ENCODE data around the gene BIRC5. TPM values are rescaled to one million over a fixed set of nuclear protein-coding genes. Genes with fewer than 3 reads are reported as not detected.

BIRC5 gene
- total RNA-seq, 1 experiment from 2014 or later = 140 TPM

GRCh38 chr17:78228176-78228575 lies 14.1 kb downstream of the BIRC5 start:
- ChIA-PET CTCF (no interaction called here), RAD21 (ENCODE audit: low non-redundant PET in 1 of 2, low total read pairs in 2 of 2, uncharacterized antibody in 2 of 2, unreplicated experiment in 2 of 2) (no interaction called here), POLR2A (no interaction called here)
- H3K9me2 ChIP-seq (ENCODE audit: insufficient read depth) = no peaks in the 10 kb centered on the region
- no peaks in the 10 kb centered on the region for H3K27me3 ChIP-seq (ENCODE audit: insufficient read depth, low read length)
- no peaks in the 10 kb centered on the region for H4K20me1 ChIP-seq (ENCODE audit: insufficient read depth)
- H3K9ac ChIP-seq (ENCODE audit: low read length) = no peak overlapping the region
- no peak overlapping the region for H3K4me3 ChIP-seq (replicated peaks in 1 of 2; ENCODE audit: low read depth in 1 of 2, low read length in 2 of 2)
- H3K9me3 ChIP-seq (ENCODE audit: control insufficient read depth in 1 of 2, insufficient read depth in 1 of 2, low read depth in 1 of 2, low read length in 2 of 2) = no peaks in the 10 kb centered on the region
- intact Hi-C loops (cut with micrococcal nuclease) = no loop called here
- BruUV-seq (replicated peaks) = no TSS peak
- ATAC-seq (no peak), DNase-seq (ENCODE audit: low read depth, low spot score) (no peak)
- peaks cover 17 to 18% of the 10 kb centered on the region in 2 experiments for H3K36me3 ChIP-seq (ENCODE audit: control insufficient read depth in 1 of 2, insufficient read depth in 2 of 2, low read length in 2 of 2)
- no peak overlapping the region for H2AFZ ChIP-seq (ENCODE audit: low read depth, low read length, poor library complexity, severe bottlenecking)
- no peak overlapping the region for H3K27ac ChIP-seq (ENCODE audit: low read depth, low read length)
- no peaks in the 10 kb centered on the region for H3K4me1 ChIP-seq (ENCODE audit: control insufficient read depth in 1 of 2, insufficient read depth in 2 of 2, low read length in 2 of 2)
- no peaks in the 10 kb centered on the region for H3K79me2 ChIP-seq (ENCODE audit: insufficient read depth, low read length)
- no peak overlapping the region for H3K4me2 ChIP-seq (ENCODE audit: low read length)
- TF ChIP-seq JUND (IDR thresholded peaks at IDR 0.05) (no peak), POLR2A (IDR thresholded peaks at IDR 0.05; ENCODE audit: borderline replicate concordance, extremely low read depth, insufficient read depth, insufficient read length) (no peak), EZH2 (IDR thresholded peaks at IDR 0.05) (no peak), ELF1 (IDR thresholded peaks at IDR 0.05; ENCODE audit: borderline replicate concordance, low read depth) (no peak), POLR2AphosphoS5 (IDR thresholded peaks at IDR 0.05; ENCODE audit: low read depth, low read length) (no peak), RAD21 (IDR thresholded peaks at IDR 0.05; ENCODE audit: low read depth) (no peak)

- Histone ChIP-seq H4K20me1 (ENCODE audit: insufficient read depth) (no peaks in the 10 kb centered on the region), H3K4me2 (ENCODE audit: low read length) (no peak overlapping the region), H3K36me3 (ENCODE audit: control insufficient read depth in 1 of 2, insufficient read depth in 2 of 2, low read length in 2 of 2) (no peaks in the 10 kb centered on the region), H3K27ac (ENCODE audit: low read depth, low read length) (no peak overlapping the region), H3K9me3 (ENCODE audit: control insufficient read depth in 1 of 2, insufficient read depth in 1 of 2, low read depth in 1 of 2, low read length in 2 of 2) (no peaks in the 10 kb centered on the region), H3K9ac (ENCODE audit: low read length) (no peak overlapping the region), H3K4me1 (ENCODE audit: control insufficient read depth in 1 of 2, insufficient read depth in 2 of 2, low read length in 2 of 2) (no peaks in the 10 kb centered on the region), H3K79me2 (ENCODE audit: insufficient read depth, low read length) (no peaks in the 10 kb centered on the region), H3K9me2 (ENCODE audit: insufficient read depth) (no peaks in the 10 kb centered on the region), H3K4me3 (replicated peaks in 1 of 2; ENCODE audit: low read depth in 1 of 2, low read length in 2 of 2) (no peak overlapping the region), H2AFZ (ENCODE audit: low read depth, low read length, poor library complexity, severe bottlenecking) (no peak overlapping the region), H3K27me3 (ENCODE audit: insufficient read depth, low read length) (no peaks in the 10 kb centered on the region)
- RAD21 ChIA-PET (ENCODE audit: low non-redundant PET in 1 of 2, low total read pairs in 2 of 2, uncharacterized antibody in 2 of 2, unreplicated experiment in 2 of 2) = interaction anchor here in 1 of 2 experiments (0.7 kb wide), 1 partner anchor 189 kb away, joined by 3 read pairs; no protein-coding TSS in a partner anchor
- intact Hi-C loops (cut with micrococcal nuclease) = no loop called here
- no peak for DNase-seq (ENCODE audit: low read depth, low spot score)
- POLR2A ChIA-PET = interaction anchor here (0.6 kb wide), 1 partner anchor 136 kb away, joined by 4 read pairs; no protein-coding TSS in a partner anchor
- no peak for ATAC-seq
- CTCF ChIA-PET = no interaction called here
- no TSS peak for BruUV-seq (replicated peaks)
- TF ChIP-seq SRF (IDR thresholded peaks at IDR 0.05; ENCODE audit: low read depth) = no peak
- no peak for TF ChIP-seq POLR2A (IDR thresholded peaks at IDR 0.05; ENCODE audit: borderline replicate concordance, extremely low read depth, insufficient read depth, insufficient read length)
- no peak for TF ChIP-seq POLR2AphosphoS5 (IDR thresholded peaks at IDR 0.05; ENCODE audit: low read depth, low read length)
- TF ChIP-seq CTCF (IDR thresholded peaks at IDR 0.05 in 2 of 3, conservative IDR thresholded peaks at IDR 0.05 in 1 of 3; ENCODE audit: borderline replicate concordance in 1 of 3, insufficient read depth in 1 of 3, low read depth in 2 of 3, low read length in 2 of 3) = no peak
- no peak for TF ChIP-seq CEBPB (IDR thresholded peaks at IDR 0.05; ENCODE audit: low read depth)
Observed at GRCh38 chr17:78230252-78230962, 16.4 kb downstream of the BIRC5 start.

Measured in HCT116 (cell line).